ENCODE data around the gene RTN3. TPM values are rescaled to one million over a fixed set of nuclear protein-coding genes. Genes with fewer than 3 reads are reported as not detected.

Gene RTN3
- total RNA-seq, 2 donors from 2014 or later = 64.4 to 96.3 TPM

DNA sequence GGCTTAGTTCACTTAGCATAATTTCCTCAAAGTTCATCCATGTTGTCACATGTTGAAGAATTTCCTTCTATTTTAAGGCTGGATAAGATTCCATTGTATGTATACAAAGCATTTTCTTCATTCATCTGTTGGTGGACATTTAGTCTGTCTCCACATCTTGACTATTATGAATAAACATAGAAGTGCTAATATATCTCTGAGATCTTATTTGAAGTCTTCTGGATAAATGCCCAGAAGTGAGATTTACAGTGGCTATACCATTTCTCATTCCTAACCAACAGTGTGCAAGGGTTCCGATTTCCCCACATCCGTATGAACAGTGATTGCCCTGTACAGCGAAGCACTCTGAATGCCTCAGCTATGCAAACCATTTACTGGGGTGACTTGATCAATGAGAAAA lies 93.9 kb downstream of the RTN3 start:
- Histone ChIP-seq H3K4me1 (peaks cover 0 to under 1% of the 10 kb centered on the region in 2 donors), H3K27ac (no peak overlapping the region), H3K4me3 (no peak overlapping the region), H3K36me3 (no peaks in the 10 kb centered on the region), H3K9me3 (no peaks in the 10 kb centered on the region), H3K27me3 (no peaks in the 10 kb centered on the region)
- DNase-seq (ENCODE audit: low spot score) = no peak
- TF ChIP-seq CTCF (IDR thresholded peaks at IDR 0.05) = no peak

GRCh38 chr11:63779039-63779438 lies 97.7 kb downstream of the RTN3 start:
- no peaks in the 10 kb centered on the region for H3K4me1 ChIP-seq
- no peaks in the 10 kb centered on the region for H3K27me3 ChIP-seq
- no peaks in the 10 kb centered on the region for H3K36me3 ChIP-seq
- no peaks in the 10 kb centered on the region for H3K9me3 ChIP-seq
- H3K27ac ChIP-seq = no peak overlapping the region
- H3K4me3 ChIP-seq = no peak overlapping the region
- TF ChIP-seq CTCF (IDR thresholded peaks at IDR 0.05) = no peak
- no peak for DNase-seq (ENCODE audit: low spot score)

DNA sequence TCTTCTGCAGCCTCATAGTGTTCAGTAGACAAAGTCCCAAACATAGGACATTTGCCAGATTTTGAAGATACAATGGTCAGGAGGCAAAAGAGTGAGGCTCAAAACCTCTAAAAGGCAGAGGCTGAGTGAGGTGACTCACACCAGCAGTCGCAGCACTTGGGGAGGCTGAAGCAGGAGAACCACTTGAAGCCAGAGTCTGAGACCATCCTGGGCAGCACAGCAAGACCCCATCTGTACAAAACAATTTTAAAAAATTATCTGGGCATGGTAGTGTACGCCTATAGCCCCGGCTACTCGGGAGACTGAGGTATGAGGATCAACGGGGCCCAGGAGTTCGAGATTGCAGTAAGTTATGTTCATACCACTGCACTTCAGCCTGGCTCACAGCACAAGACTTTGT lies 101.4 kb downstream of the RTN3 start:
- Histone ChIP-seq H3K36me3 (no peaks in the 10 kb centered on the region), H3K9me3 (no peaks in the 10 kb centered on the region), H3K4me1 (no peaks in the 10 kb centered on the region), H3K27me3 (no peaks in the 10 kb centered on the region), H3K4me3 (no peak overlapping the region), H3K27ac (no peak overlapping the region)
- TF ChIP-seq CTCF (IDR thresholded peaks at IDR 0.05) = no peak
- DNase-seq (ENCODE audit: low spot score) = no peak

- Histone ChIP-seq H3K27me3 (no peaks in the 10 kb centered on the region), H3K27ac (no peak overlapping the region), H3K36me3 (no peaks in the 10 kb centered on the region), H3K9me3 (no peaks in the 10 kb centered on the region), H3K4me3 (no peak overlapping the region), H3K4me1 (no peaks in the 10 kb centered on the region)
- no peak for TF ChIP-seq CTCF (IDR thresholded peaks at IDR 0.05)
- no peak for DNase-seq (ENCODE audit: low spot score)
These were observed 102.8 kb downstream of the RTN3 start for GRCh38 chr11:63783925-63784592.

DNA sequence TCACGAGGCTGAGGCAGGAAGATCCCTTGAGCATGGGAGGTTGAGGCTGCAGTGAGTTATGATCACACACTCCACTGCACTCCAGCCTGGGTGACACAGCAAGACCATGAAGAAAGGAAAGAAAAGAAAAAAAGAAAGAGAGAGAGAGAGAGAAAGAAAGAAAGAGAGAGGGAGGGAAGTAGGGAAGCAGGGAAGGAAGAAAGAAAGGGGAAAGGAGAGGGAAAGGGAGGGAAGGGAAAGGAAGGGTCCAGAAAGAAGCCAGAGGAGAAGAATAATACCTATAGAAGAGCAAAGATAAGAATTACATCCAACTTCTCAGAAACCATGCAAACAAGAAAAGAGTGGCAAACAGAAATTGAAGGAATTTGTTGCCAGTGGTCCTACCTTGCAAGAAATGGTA lies 104.5 kb downstream of the RTN3 start:
- Histone ChIP-seq H3K36me3 (no peaks in the 10 kb centered on the region), H3K4me3 (no peak overlapping the region), H3K27ac (no peak overlapping the region), H3K27me3 (no peaks in the 10 kb centered on the region), H3K4me1 (no peaks in the 10 kb centered on the region), H3K9me3 (no peaks in the 10 kb centered on the region)
- DNase-seq (ENCODE audit: low spot score) = no peak
- no peak for TF ChIP-seq CTCF (IDR thresholded peaks at IDR 0.05)
